VCaP (cell line): Measurements from ENCODE around the gene PHAF1.

Experiments
- H3K27ac ChIP-seq: fragments of 450-650 bp; 2 replicates; pipeline ENCODE4 v1.5.1; 2017
- CTCF ChIP-seq: fragments of 450-650 bp; conservative IDR thresholded peaks from 2 replicates; pipeline ENCODE4 v1.5.1; 2017; ENCODE audit warnings: mild to moderate bottlenecking, moderate library complexity

PHAF1 gene

GRCh38 chr16:67082891-67083290 lies 26.9 kb upstream of the PHAF1 start:
- H3K27ac ChIP-seq: no peak overlapping the region
- no peak for TF ChIP-seq CTCF

GRCh38 chr16:67084345-67085028 lies 25.3 kb upstream of the PHAF1 start:
- H3K27ac ChIP-seq: no peak overlapping the region
- no peak for TF ChIP-seq CTCF

- H3K27ac ChIP-seq: no peak overlapping the region
- TF ChIP-seq CTCF: no peak
These were observed 22.9 kb upstream of the PHAF1 start for GRCh38 chr16:67086822-67087221.

GRCh38 chr16:67087291-67087690 lies 22.4 kb upstream of the PHAF1 start:
- TF ChIP-seq CTCF: no peak
- no peak overlapping the region for H3K27ac ChIP-seq

GRCh38 chr16:67087803-67088202 lies 21.9 kb upstream of the PHAF1 start:
- H3K27ac ChIP-seq: no peak overlapping the region
- TF ChIP-seq CTCF: no peak

- TF ChIP-seq CTCF: no peak
- H3K27ac ChIP-seq: no peak overlapping the region
These were observed 21.2 kb upstream of the PHAF1 start for GRCh38 chr16:67088551-67088950.

- no peak for TF ChIP-seq CTCF
- H3K27ac ChIP-seq: no peak overlapping the region
These were observed 20.6 kb upstream of the PHAF1 start for GRCh38 chr16:67089101-67089500.
